Panc1 (cell line): Measurements from ENCODE around the gene TNFSF12.

Source experiments
- CTCF ChIP-seq: fragments of 450-650 bp; IDR thresholded peaks from 2 replicates; pipeline ENCODE4 v1.5.1; 2017; ENCODE audit warnings: mild to moderate bottlenecking
- POLR2AphosphoS5 ChIP-seq: IDR thresholded peaks from 2 replicates; pipeline ENCODE4 v1.6.1; 2012; ENCODE audit warnings: mild to moderate bottlenecking, low read depth, low read length, moderate library complexity
- REST ChIP-seq, 2 experiments: IDR thresholded peaks; 2 replicates each; pipeline ENCODE4 v1.6.1; 2011 to 2012; ENCODE audit warnings: low read depth in 2 of 2, control low read depth in 1 of 2, low read length in 1 of 2, mild to moderate bottlenecking in 1 of 2, moderate library complexity in 1 of 2; ENCODE audit not compliant: insufficient read depth in 1 of 2
- SIN3A ChIP-seq: IDR thresholded peaks from 2 replicates; pipeline ENCODE4 v1.6.1; 2012; ENCODE audit warnings: low read depth, mild to moderate bottlenecking, low read length, moderate library complexity, borderline replicate concordance; ENCODE audit not compliant: insufficient read depth

GRCh38 chr17:7523033-7523432 lies 25.8 kb upstream of the TNFSF12 start:
- TF ChIP-seq CTCF (peak; percentile 73), POLR2AphosphoS5 (no peak), SIN3A (no peak), REST (IDR thresholded peaks at IDR 0.05; ENCODE audit: insufficient read depth in 1 of 2, low read depth in 2 of 2, low read length in 1 of 2) (no peak)
